Measurements from ENCODE around the gene TST. TPM values are rescaled to one million over a fixed set of nuclear protein-coding genes. Genes with fewer than 3 reads are reported as not detected.

TST gene
- total and polyA plus RNA-seq, 3 experiments from 2014 or later: 0.75 to 5.1 (median 3.7) TPM

DNA sequence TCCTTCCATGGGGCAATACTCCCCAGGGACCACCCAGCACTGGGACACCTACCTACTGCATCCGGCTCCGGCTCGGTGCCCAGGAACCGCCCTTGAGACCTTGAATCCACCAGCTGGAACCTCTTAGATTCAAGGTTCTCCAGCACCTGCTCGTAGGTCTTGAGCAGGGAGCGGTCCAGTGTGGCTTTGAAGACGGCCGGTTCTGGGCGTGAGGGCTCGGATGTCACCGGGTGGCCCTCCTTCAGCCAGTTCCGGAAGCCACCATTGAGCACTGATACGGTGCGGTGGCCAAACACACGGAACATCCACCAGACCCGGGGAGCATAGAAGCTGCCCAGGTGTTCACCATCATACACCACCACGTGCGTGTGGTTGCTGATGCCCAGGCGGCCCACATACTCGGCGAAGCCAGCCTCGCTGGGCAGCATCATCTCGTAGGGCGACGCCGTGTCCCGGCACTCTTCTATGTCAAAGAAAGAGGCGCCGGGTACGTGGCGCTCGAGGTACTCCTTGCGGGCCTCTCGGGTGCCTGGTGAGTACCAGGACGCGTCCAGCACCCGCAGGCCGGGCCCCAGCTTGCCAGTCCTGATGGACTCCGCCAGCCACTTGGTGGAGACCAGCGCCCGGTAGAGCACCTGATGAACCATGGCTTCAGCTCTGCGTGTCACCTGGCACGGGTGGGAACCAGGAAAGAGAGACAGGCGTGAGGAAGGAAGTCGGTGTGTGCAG is 997 bp downstream of the TST start:
- no peaks in the 10 kb centered on the region for H3K9me3 Mint-ChIP-seq
- peaks cover 0 to 1% of the 10 kb centered on the region in 2 donors for H3K27me3 Mint-ChIP-seq
- H3K36me3 Mint-ChIP-seq: no peaks in the 10 kb centered on the region
- CTCF ChIA-PET: interaction anchor here (0.8 to 1.4 kb wide), 2 partner anchors 11 to 130 kb away, joined by 3 to 4 read pairs; no protein-coding TSS in a partner anchor
- peak overlapping the region; percentile 55 to 86 (median 74) for H3K4me3 Mint-ChIP-seq
- H3K27ac Mint-ChIP-seq: peak overlapping the region in 2 of 8 donors; percentile 17 to 47
- H3K4me1 ChIP-seq (ENCODE audit: insufficient read depth, low read length): peaks cover 6% of the 10 kb centered on the region
- POLR2A ChIA-PET: no interaction called here
- H3K4me3 ChIP-seq (ENCODE audit: low read length): no peak overlapping the region
- H3K36me3 ChIP-seq (ENCODE audit: insufficient read depth, low read length): no peaks in the 10 kb centered on the region
- peaks cover 13 to 18% (median 14%) of the 10 kb centered on the region in 3 donors for H3K4me1 Mint-ChIP-seq
- peak in 1 of 5 donors; percentile 30 for DNase-seq
- H3K9me3 ChIP-seq (ENCODE audit: low read length): no peaks in the 10 kb centered on the region
- H3K27me3 ChIP-seq (ENCODE audit: insufficient read depth, low read length, poor library complexity, severe bottlenecking): no peaks in the 10 kb centered on the region
- peak overlapping the region; percentile 31 for H3K27ac ChIP-seq (ENCODE audit: low read depth, low read length)

- no peaks in the 10 kb centered on the region for H3K9me3 ChIP-seq (ENCODE audit: low read length)
- ChIA-PET POLR2A (interaction anchor here (0.6 kb wide), 1 partner anchor 103 kb away, joined by 4 read pairs; no protein-coding TSS in a partner anchor), CTCF (interaction anchor here (1.4 to 1.5 kb wide), 2 partner anchors 12 to 26 kb away, joined by 3 to 4 read pairs; no protein-coding TSS in a partner anchor)
- no peak for DNase-seq
- Mint-ChIP-seq H3K27me3 (peaks cover 0 to 1% of the 10 kb centered on the region in 2 donors), H3K27ac (peak overlapping the region in 1 of 8 donors; percentile 91), H3K4me1 (peaks cover 13 to 18% (median 14%) of the 10 kb centered on the region in 3 donors), H3K4me3 (peak overlapping the region in 4 of 7 donors; percentile 20 to 86 (median 68)), H3K9me3 (no peaks in the 10 kb centered on the region), H3K36me3 (no peaks in the 10 kb centered on the region)
- no peak overlapping the region for H3K4me3 ChIP-seq (ENCODE audit: low read length)
- H3K27me3 ChIP-seq (ENCODE audit: insufficient read depth, low read length, poor library complexity, severe bottlenecking): no peaks in the 10 kb centered on the region
- no peak overlapping the region for H3K27ac ChIP-seq (ENCODE audit: low read depth, low read length)
- peaks cover 6% of the 10 kb centered on the region for H3K4me1 ChIP-seq (ENCODE audit: insufficient read depth, low read length)
- H3K36me3 ChIP-seq (ENCODE audit: insufficient read depth, low read length): no peaks in the 10 kb centered on the region
Observed at GRCh38 chr22:37017356-37017755, 1.9 kb downstream of the TST start.

DNA sequence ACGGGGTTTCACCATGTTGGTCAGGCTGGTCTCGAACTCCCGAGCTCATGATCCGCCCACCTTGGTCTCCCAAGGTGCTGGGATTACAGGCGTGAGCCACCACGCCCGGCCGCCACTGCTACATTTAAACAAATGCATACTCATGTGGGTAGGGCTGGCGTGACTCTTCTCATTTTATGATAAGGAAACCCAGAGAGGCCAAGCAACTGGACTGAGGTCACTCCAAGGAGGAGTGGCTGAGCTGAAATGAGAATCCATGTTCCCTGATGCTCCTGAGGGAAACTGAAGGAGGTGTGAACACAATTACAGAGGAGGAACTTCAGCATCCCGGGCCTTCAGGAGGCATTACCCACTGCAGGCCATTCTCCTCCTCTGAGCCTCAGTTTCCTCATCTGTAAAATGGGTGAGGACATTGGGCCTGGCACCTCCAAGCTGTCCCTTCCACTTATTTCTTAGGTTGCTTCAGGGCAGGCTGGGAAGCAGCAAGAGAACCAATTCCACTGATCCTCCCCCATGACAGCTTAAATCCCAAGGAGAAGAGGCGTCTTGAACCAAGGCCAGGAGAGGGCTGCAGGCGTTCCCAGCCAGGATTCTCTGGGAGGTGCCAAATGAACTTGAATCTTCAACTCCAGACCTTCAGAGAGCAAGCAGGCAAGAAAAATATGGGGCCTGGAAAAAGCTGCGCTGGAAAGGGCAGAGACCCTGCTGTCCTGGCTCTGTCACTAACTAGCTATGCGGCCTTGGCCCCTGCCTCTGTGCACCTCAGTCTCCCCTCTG is 2.9 kb downstream of the TST start:
- CTCF ChIA-PET: interaction anchor here (0.6 to 1.5 kb wide), 2 partner anchors 27 to 1674 kb away, joined by 3 read pairs; no protein-coding TSS in a partner anchor
- Mint-ChIP-seq H3K4me3 (peak overlapping the region in 2 of 7 donors; percentile 43 to 86), H3K36me3 (no peaks in the 10 kb centered on the region), H3K27me3 (no peaks in the 10 kb centered on the region), H3K9me3 (no peaks in the 10 kb centered on the region), H3K27ac (peak overlapping the region in 3 of 8 donors; percentile 21 to 74 (median 58)), H3K4me1 (peaks cover 8 to 10% (median 10%) of the 10 kb centered on the region in 3 donors)
- DNase-seq: peak in 1 of 5 donors; percentile 12
- Histone ChIP-seq H3K4me1 (ENCODE audit: insufficient read depth, low read length) (peaks cover 6% of the 10 kb centered on the region), H3K27ac (ENCODE audit: low read depth, low read length) (no peak overlapping the region), H3K9me3 (ENCODE audit: low read length) (no peaks in the 10 kb centered on the region), H3K36me3 (ENCODE audit: insufficient read depth, low read length) (no peaks in the 10 kb centered on the region), H3K4me3 (ENCODE audit: low read length) (no peak overlapping the region), H3K27me3 (ENCODE audit: insufficient read depth, low read length, poor library complexity, severe bottlenecking) (no peaks in the 10 kb centered on the region)
- POLR2A ChIA-PET: no interaction called here

GRCh38 chr22:37015587-37015878 is 3.7 kb downstream of the TST start:
- no peaks in the 10 kb centered on the region for H3K36me3 ChIP-seq (ENCODE audit: insufficient read depth, low read length)
- ChIA-PET CTCF (no interaction called here), POLR2A (no interaction called here)
- DNase-seq: no peak
- no peak overlapping the region for H3K4me3 ChIP-seq (ENCODE audit: low read length)
- Mint-ChIP-seq H3K9me3 (no peaks in the 10 kb centered on the region), H3K4me1 (peaks cover 7 to 9% (median 9%) of the 10 kb centered on the region in 3 donors), H3K36me3 (no peaks in the 10 kb centered on the region), H3K27ac (peak overlapping the region in 1 of 8 donors; percentile 50), H3K4me3 (no peak overlapping the region), H3K27me3 (no peaks in the 10 kb centered on the region)
- H3K4me1 ChIP-seq (ENCODE audit: insufficient read depth, low read length): peaks cover 6% of the 10 kb centered on the region
- no peak overlapping the region for H3K27ac ChIP-seq (ENCODE audit: low read depth, low read length)
- H3K9me3 ChIP-seq (ENCODE audit: low read length): no peaks in the 10 kb centered on the region
- H3K27me3 ChIP-seq (ENCODE audit: insufficient read depth, low read length, poor library complexity, severe bottlenecking): no peaks in the 10 kb centered on the region

- Mint-ChIP-seq H3K4me1 (peaks cover 2 to 4% (median 4%) of the 10 kb centered on the region in 3 donors), H3K9me3 (no peaks in the 10 kb centered on the region), H3K4me3 (peak overlapping the region in 1 of 7 donors; percentile 46), H3K36me3 (no peaks in the 10 kb centered on the region), H3K27ac (peak overlapping the region in 1 of 8 donors; percentile 17), H3K27me3 (no peaks in the 10 kb centered on the region)
- no peaks in the 10 kb centered on the region for H3K27me3 ChIP-seq (ENCODE audit: insufficient read depth, low read length, poor library complexity, severe bottlenecking)
- H3K36me3 ChIP-seq (ENCODE audit: insufficient read depth, low read length): no peaks in the 10 kb centered on the region
- ChIA-PET CTCF (no interaction called here), POLR2A (no interaction called here)
- no peak overlapping the region for H3K27ac ChIP-seq (ENCODE audit: low read depth, low read length)
- no peaks in the 10 kb centered on the region for H3K9me3 ChIP-seq (ENCODE audit: low read length)
- H3K4me3 ChIP-seq (ENCODE audit: low read length): no peak overlapping the region
- DNase-seq: no peak
- H3K4me1 ChIP-seq (ENCODE audit: insufficient read depth, low read length): peaks cover 1% of the 10 kb centered on the region
Observed at GRCh38 chr22:37014835-37015586, 4.2 kb downstream of the TST start.

- ChIA-PET POLR2A (no interaction called here), CTCF (no interaction called here)
- H3K27me3 Mint-ChIP-seq: no peaks in the 10 kb centered on the region
- Histone ChIP-seq H3K27me3 (ENCODE audit: insufficient read depth, low read length, poor library complexity, severe bottlenecking) (no peaks in the 10 kb centered on the region), H3K9me3 (ENCODE audit: low read length) (no peaks in the 10 kb centered on the region), H3K4me1 (ENCODE audit: insufficient read depth, low read length) (no peaks in the 10 kb centered on the region), H3K4me3 (ENCODE audit: low read length) (no peak overlapping the region), H3K27ac (ENCODE audit: low read depth, low read length) (no peak overlapping the region), H3K36me3 (ENCODE audit: insufficient read depth, low read length) (no peaks in the 10 kb centered on the region)
- H3K4me1 Mint-ChIP-seq: peaks cover 0 to 2% (median 0%) of the 10 kb centered on the region in 3 donors
- no peaks in the 10 kb centered on the region for H3K36me3 Mint-ChIP-seq
- H3K27ac Mint-ChIP-seq: no peak overlapping the region
- DNase-seq: no peak
- H3K4me3 Mint-ChIP-seq: no peak overlapping the region
- no peaks in the 10 kb centered on the region for H3K9me3 Mint-ChIP-seq
Observed at GRCh38 chr22:37014415-37014806, 4.8 kb downstream of the TST start.

GRCh38 chr22:37012956-37013355 is 6.3 kb downstream of the TST start:
- POLR2A ChIA-PET: no interaction called here
- no peaks in the 10 kb centered on the region for H3K4me1 ChIP-seq (ENCODE audit: insufficient read depth, low read length)
- H3K4me3 ChIP-seq (ENCODE audit: low read length): no peak overlapping the region
- no peaks in the 10 kb centered on the region for H3K4me1 Mint-ChIP-seq
- CTCF ChIA-PET: no interaction called here
- H3K4me3 Mint-ChIP-seq: no peak overlapping the region
- no peaks in the 10 kb centered on the region for H3K36me3 ChIP-seq (ENCODE audit: insufficient read depth, low read length)
- no peaks in the 10 kb centered on the region for H3K27me3 ChIP-seq (ENCODE audit: insufficient read depth, low read length, poor library complexity, severe bottlenecking)
- DNase-seq: no peak
- H3K27me3 Mint-ChIP-seq: peaks cover 0 to 4% of the 10 kb centered on the region in 2 donors
- no peaks in the 10 kb centered on the region for H3K9me3 ChIP-seq (ENCODE audit: low read length)
- no peak overlapping the region for H3K27ac ChIP-seq (ENCODE audit: low read depth, low read length)
- H3K27ac Mint-ChIP-seq: peak overlapping the region in 1 of 8 donors; percentile 86
- no peaks in the 10 kb centered on the region for H3K36me3 Mint-ChIP-seq
- no peaks in the 10 kb centered on the region for H3K9me3 Mint-ChIP-seq

All from CD8-positive, alpha-beta memory T cell (primary cell).